Psoas muscle (tissue), 8 donors: ENCODE measurements around the gene RBM25. TPM values are rescaled to one million over a fixed set of nuclear protein-coding genes. Genes with fewer than 3 reads are reported as not detected.
"Not testable (repeated sequence)": the region's sequence is repeated elsewhere in the genome, so short reads cannot be mapped to it uniquely, and the experiment has no call there.

Source experiments
- ATAC-seq, 4 donors: fragments of 200-7000 bp; cut with Tn5 transposase; one replicate each; pipeline ENCODE4 v1.9.1; 2020; ENCODE audit warnings: moderate library complexity in 3 of 4, mild to moderate bottlenecking in 2 of 4
- DNase-seq, 2 donors: peaks; one replicate each; pipeline ENCODE4 v3.0.0-alpha.2; 2020
- H3K27ac ChIP-seq: fragments of 200-600 bp; one replicate; pipeline ENCODE4 v1.8.0; 2022
- H3K27me3 ChIP-seq, 3 donors: fragments of 200-600 bp in 1 of 3; one replicate each; pipeline versions ENCODE4 v1.6.1 to v1.8.0; 2013 to 2022; ENCODE audit warnings: low read length in 2 of 3, mild to moderate bottlenecking in 2 of 3, moderate library complexity in 1 of 3; ENCODE audit not compliant: insufficient read depth in 3 of 3
- H3K36me3 ChIP-seq, 2 donors: fragments of 200-600 bp in 1 of 2; one replicate each; pipeline versions ENCODE4 v1.6.1 to v1.8.0; 2013 to 2022; ENCODE audit warnings: low read depth in 1 of 2, mild to moderate bottlenecking in 1 of 2, moderate library complexity in 1 of 2; ENCODE audit not compliant: insufficient read depth in 1 of 2
- H3K4me1 ChIP-seq: fragments of 200-600 bp; one replicate; pipeline ENCODE4 v1.8.0; 2022
- H3K4me3 ChIP-seq: fragments of 200-600 bp; one replicate; pipeline ENCODE4 v1.8.0; 2022; ENCODE audit warnings: mild to moderate bottlenecking
- H3K9me3 ChIP-seq: fragments of 200-600 bp; one replicate; pipeline ENCODE4 v1.8.0; 2022
- WGBS, 3 donors: extraction: QIAGEN DNeasy Blood & Tissue Kit; methylation state at CpG; one replicate each; pipeline versions ENCODE4 v1.1.6 to v1.1.7; 2013; 5-methylcytosine and 5-hydroxymethylcytosine counted together
- intact Hi-C, 2 donors: fragments of 100-400 bp; cut with DNase I; formaldehyde crosslinking; loops; one replicate each; pipeline versions ENCODE4 v1.11.0 to v1.14.2; 2022
- polyA plus RNA-seq, 3 donors: library from polyadenylated mRNA; stranded (reverse); fragments of 200-250 nt; gene quantifications; one replicate each; pipeline ENCODE4 v1.2.3, GENCODE V29; 2013
- total RNA-seq, 4 donors: library from RNA; stranded (reverse); fragmentation: NEBNext Ultra II Directional in 2 of 4; extraction: Animal tissue kit (Norgen Biotek cat#: 25700) in 2 of 4; gene quantifications; one replicate each; pipeline versions ENCODE4 v1.2.1 to v1.2.4, GENCODE V29; 2021 to 2023
- TF ChIP-seq, protein P1 (sequence below): fragments of 200-600 bp; IDR thresholded peaks from one replicate; pipeline ENCODE4 v1.8.0; 2022; ENCODE audit warnings: antibody characterized with exemption
- donor health status: healthy with polysubstance abuse.
- donor health status: DM: no; HTN: no; CAD: no; lungs with moderate emphysema.
- donor health status: Bipolar disorder and iron deficiency.
- donor health status: healthy.
- donor health status: DM: yes; HTN: yes; CAD: no.
- donor health status: DM: no; HTN: no; CAD: no.
- donor health status: DM: no; HTN: no; CAD: no.
- donor health status: DM: yes; HTN: yes; CAD: no.

RBM25 gene
- total and polyA plus RNA-seq, 7 donors, result 19.2 to 50.2 (median 37.6) TPM

DNA sequence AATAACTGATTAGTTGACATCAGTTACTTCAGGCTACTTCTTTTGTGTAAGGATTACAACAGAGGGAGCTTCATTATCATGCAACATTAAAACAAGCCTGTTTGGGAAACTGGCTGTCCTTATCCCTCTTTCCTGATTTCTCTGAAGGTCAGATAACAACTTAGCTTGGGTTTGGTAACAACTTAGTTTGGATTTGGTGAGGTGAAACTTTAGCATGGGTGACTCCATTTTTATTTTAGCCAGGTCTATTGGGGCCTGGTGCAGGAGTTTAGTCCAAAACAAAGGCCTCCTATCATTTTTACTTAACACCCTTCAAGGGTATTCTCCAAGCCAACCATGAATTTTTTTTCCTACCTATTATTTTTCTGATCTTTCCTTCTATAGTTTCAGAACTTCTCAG is 30.4 kb upstream of the RBM25 start:
- intact Hi-C loops, result loop anchor here in 1 of 2 donors (2.0 kb wide), 1 partner anchor 31 kb away; the partner anchor contains the start of gene RBM25
- H3K4me3 ChIP-seq, result no peak overlapping the region
- H3K27me3 ChIP-seq, result no peaks in the 10 kb centered on the region
- no peaks in the 10 kb centered on the region for H3K9me3 ChIP-seq
- H3K36me3 ChIP-seq, result peaks cover 0 to 13% of the 10 kb centered on the region in 2 donors
- H3K27ac ChIP-seq, result no peak overlapping the region
- peaks cover 21% of the 10 kb centered on the region for H3K4me1 ChIP-seq
- no peak for ATAC-seq
- TF ChIP-seq, protein P1, sequence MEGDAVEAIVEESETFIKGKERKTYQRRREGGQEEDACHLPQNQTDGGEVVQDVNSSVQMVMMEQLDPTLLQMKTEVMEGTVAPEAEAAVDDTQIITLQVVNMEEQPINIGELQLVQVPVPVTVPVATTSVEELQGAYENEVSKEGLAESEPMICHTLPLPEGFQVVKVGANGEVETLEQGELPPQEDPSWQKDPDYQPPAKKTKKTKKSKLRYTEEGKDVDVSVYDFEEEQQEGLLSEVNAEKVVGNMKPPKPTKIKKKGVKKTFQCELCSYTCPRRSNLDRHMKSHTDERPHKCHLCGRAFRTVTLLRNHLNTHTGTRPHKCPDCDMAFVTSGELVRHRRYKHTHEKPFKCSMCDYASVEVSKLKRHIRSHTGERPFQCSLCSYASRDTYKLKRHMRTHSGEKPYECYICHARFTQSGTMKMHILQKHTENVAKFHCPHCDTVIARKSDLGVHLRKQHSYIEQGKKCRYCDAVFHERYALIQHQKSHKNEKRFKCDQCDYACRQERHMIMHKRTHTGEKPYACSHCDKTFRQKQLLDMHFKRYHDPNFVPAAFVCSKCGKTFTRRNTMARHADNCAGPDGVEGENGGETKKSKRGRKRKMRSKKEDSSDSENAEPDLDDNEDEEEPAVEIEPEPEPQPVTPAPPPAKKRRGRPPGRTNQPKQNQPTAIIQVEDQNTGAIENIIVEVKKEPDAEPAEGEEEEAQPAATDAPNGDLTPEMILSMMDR, result no peak
- no peak for DNase-seq

DNA sequence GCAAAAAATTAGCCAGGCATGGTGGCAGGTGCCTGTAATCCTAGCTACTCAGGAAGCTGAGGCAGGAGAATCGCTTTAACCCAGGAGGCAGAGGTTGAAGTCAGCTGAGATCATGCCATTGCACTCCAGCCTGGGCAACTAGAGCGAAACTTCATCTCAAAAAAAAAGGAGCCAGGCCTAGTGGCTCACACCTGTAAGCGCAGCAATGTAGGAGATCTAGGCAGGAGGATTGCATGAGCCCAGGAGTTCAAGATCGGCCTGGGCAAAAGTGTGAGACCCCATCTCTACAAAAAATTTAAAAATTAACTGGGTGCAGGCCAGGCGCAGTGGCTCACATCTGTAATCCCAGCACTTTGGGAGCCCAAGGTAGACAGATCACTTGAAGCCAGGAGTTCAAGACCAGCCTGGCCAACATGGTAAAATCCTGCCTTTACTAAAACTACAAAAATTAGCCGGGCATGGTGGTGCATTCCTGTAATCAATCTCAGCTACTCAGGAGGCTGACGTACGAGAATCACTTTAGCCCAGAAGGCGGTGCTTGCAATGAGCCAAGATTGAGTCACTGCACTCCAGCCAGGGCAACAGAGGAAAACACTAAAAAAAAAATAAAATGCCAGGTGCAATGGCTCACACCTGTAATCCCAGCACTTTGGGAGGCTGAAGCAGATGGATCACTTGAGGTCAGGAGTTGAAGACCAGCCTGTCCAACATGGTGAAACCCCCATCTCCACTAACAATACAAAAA is 21.5 kb upstream of the RBM25 start:
- H3K27me3 ChIP-seq, intact Hi-C loops, ATAC-seq, DNase-seq, H3K27ac ChIP-seq, H3K4me3 ChIP-seq, H3K9me3 ChIP-seq, H3K36me3 ChIP-seq, H3K4me1 ChIP-seq: not testable (repeated sequence)
- 91 to 96% (median 93%) methylated on average over 9 of the region's 9 CpGs for WGBS, 3 donors

DNA sequence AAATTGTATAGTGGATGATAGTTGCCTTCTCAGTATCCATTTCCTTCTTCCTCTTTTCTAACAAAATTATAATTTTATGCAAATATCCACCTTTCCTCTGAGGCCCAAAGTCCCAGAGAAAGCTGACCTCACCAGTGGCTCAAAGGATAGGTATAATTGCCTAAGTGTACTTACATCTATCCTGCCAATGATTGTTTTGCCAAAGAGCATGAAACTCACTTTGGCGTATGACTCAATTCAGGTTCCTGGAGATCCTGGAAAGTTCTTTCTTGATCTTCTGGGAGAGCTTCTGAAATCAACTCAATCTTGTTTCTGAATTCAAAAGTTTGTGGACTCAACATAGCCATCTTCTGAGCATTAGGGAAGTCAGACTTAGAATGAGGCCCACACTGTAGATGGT is 10.5 kb upstream of the RBM25 start:
- 94 to 100% (median 95%) methylated on average over 1 of the region's 1 CpG for WGBS, 3 donors
- H3K4me1 ChIP-seq, result no peaks in the 10 kb centered on the region
- ATAC-seq (no peak), DNase-seq (no peak)
- no peaks in the 10 kb centered on the region for H3K36me3 ChIP-seq
- H3K4me3 ChIP-seq, result no peak overlapping the region
- intact Hi-C loops, result no loop called here
- H3K9me3 ChIP-seq, result no peaks in the 10 kb centered on the region
- H3K27me3 ChIP-seq, result no peaks in the 10 kb centered on the region
- H3K27ac ChIP-seq, result no peak overlapping the region
- TF ChIP-seq, protein P1, result no peak

DNA sequence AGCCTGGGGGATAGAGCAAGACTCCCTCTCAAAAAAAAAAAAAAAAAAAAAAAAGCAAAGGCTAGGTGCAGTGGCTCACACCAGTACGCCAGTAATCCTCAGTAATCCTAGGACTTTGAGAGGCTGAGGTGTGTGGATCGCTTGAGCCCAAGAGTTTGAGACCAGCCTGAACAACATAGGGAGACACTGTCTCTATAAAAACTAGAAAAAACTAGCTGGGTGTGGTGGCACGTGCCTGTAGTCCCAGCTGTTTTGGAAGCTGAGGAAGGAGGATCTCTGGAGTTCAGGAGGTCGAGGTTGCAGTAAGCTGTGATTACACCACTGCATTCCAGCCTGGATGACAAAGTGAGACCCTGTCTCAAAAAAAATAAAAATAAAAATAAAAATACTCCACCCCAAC is 8.9 kb upstream of the RBM25 start:
- DNase-seq (no peak), ATAC-seq (no peak)
- H3K27me3 ChIP-seq, result no peaks in the 10 kb centered on the region
- no peaks in the 10 kb centered on the region for H3K36me3 ChIP-seq
- no peak overlapping the region for H3K4me3 ChIP-seq
- TF ChIP-seq, protein P1, result no peak
- no peak overlapping the region for H3K27ac ChIP-seq
- intact Hi-C loops, result no loop called here
- WGBS, 3 donors, result 43 to 44% (median 44%) methylated on average over 4 of the region's 4 CpGs
- no peaks in the 10 kb centered on the region for H3K4me1 ChIP-seq
- no peaks in the 10 kb centered on the region for H3K9me3 ChIP-seq

DNA sequence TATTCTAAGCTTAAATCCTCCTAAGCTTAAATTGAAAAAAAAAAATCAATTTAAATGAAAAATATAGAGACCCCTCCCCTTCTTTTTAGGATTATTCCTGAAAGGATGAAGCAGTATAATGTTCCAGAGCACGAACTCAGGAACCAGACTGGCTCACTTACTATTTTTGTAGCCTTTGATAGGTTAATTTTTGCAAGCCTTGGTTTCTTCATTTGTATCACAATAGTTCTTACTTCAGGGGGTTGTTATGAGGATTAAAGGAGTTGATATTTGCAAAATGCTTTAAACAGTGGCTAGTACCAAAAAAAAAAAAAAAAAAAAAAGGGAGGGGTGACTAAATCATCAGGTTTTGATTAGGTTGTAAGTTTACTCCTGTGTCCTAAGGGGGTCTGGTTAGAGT is 3.1 kb upstream of the RBM25 start:
- DNase-seq, result no peak
- no peak for ATAC-seq
- H3K27me3 ChIP-seq, result no peaks in the 10 kb centered on the region
- H3K4me3 ChIP-seq, result no peak overlapping the region
- H3K4me1 ChIP-seq, result peaks cover 8% of the 10 kb centered on the region
- TF ChIP-seq, protein P1, result no peak
- H3K36me3 ChIP-seq, result no peaks in the 10 kb centered on the region
- 58 to 85% (median 81%) methylated on average over 1 of the region's 1 CpG for WGBS, 3 donors
- intact Hi-C loops, result no loop called here
- H3K9me3 ChIP-seq, result no peaks in the 10 kb centered on the region
- H3K27ac ChIP-seq, result no peak overlapping the region
